Activated CD4-positive, alpha-beta T cell treated with anti-CD3 and anti-CD28 coated beads, Interleukin-2, Interleukin-4, amounts not matched to agents 100 ng/mL and 50 ng/mL, durations not matched to agents 16 hours and 8 hours (primary cell): Measurements from ENCODE around the gene INTS2.
"Not testable (repeated sequence)": the region's sequence is repeated elsewhere in the genome, so short reads cannot be mapped to it uniquely, and the experiment has no call there.

ENCODE experiments used
- DNase-seq: peaks from one replicate; pipeline ENCODE4 v3.0.0-alpha.2; 2020; ENCODE audit warnings: low spot score

Gene INTS2

GRCh38 chr17:61897548-61898180 is 30.1 kb downstream of the INTS2 start:
- no peak for DNase-seq

- DNase-seq, result no peak
Observed at GRCh38 chr17:61895391-61895790, 32.4 kb downstream of the INTS2 start.

GRCh38 chr17:61894310-61894709 is 33.5 kb downstream of the INTS2 start:
- DNase-seq, result not testable (repeated sequence)

- DNase-seq, result not testable (repeated sequence)
Observed at GRCh38 chr17:61887733-61888132, 40.0 kb downstream of the INTS2 start.

- DNase-seq, result not testable (repeated sequence)
Observed at GRCh38 chr17:61885865-61886264, 41.9 kb downstream of the INTS2 start.

- DNase-seq, result no peak
Observed at GRCh38 chr17:61884864-61885263, 42.9 kb downstream of the INTS2 start.

- DNase-seq, result no peak
Observed at GRCh38 chr17:61880589-61881102, 47.1 kb downstream of the INTS2 start.

- DNase-seq, result no peak
Observed at GRCh38 chr17:61878984-61879612, 48.7 kb downstream of the INTS2 start.

- DNase-seq, result no peak
Observed at GRCh38 chr17:61878520-61878919, 49.3 kb downstream of the INTS2 start.

- no peak for DNase-seq
Observed at GRCh38 chr17:61877837-61878236, 49.9 kb downstream of the INTS2 start.

- DNase-seq, result no peak
Observed at GRCh38 chr17:61875804-61876203, 52.0 kb downstream of the INTS2 start.

GRCh38 chr17:61875285-61875684 is 52.5 kb downstream of the INTS2 start:
- no peak for DNase-seq

GRCh38 chr17:61874075-61874474 is 53.7 kb downstream of the INTS2 start:
- DNase-seq, result no peak

GRCh38 chr17:61872099-61872498 is 55.7 kb downstream of the INTS2 start:
- DNase-seq, result no peak

GRCh38 chr17:61869138-61869537 is 58.6 kb downstream of the INTS2 start:
- DNase-seq, result no peak

GRCh38 chr17:61868074-61868473 is 59.7 kb downstream of the INTS2 start:
- DNase-seq, result no peak

GRCh38 chr17:61867033-61867432 is 60.7 kb downstream of the INTS2 start:
- no peak for DNase-seq

GRCh38 chr17:61863801-61864126 is 64.0 kb downstream of the INTS2 start:
- no peak for DNase-seq

- peak; percentile 94 for DNase-seq
Observed at GRCh38 chr17:61862975-61863800, 64.6 kb downstream of the INTS2 start, which contains the start of gene BRIP1. Gene BRIP1 (minus strand): TSS chr17:61863528. CDS start chr17:61861539, 1,989 bp downstream.

GRCh38 chr17:61862105-61862574 is 65.6 kb downstream of the INTS2 start:
- no peak for DNase-seq

- not testable (repeated sequence) for DNase-seq
Observed at GRCh38 chr17:61860397-61860796, 67.4 kb downstream of the INTS2 start.

- DNase-seq, result no peak
Observed at GRCh38 chr17:61856035-61856434, 71.7 kb downstream of the INTS2 start.

- DNase-seq, result no peak
Observed at GRCh38 chr17:61852857-61853256, 74.9 kb downstream of the INTS2 start.
